Measurements from ENCODE around the gene NCDN.

- TF ChIP-seq POLR2AphosphoS5 (IDR thresholded peaks at IDR 0.05) (peak in 1 of 4 donors; percentile 47), CTCF (IDR thresholded peaks at IDR 0.05) (no peak), POLR2A (IDR thresholded peaks at IDR 0.05) (no peak), EP300 (IDR thresholded peaks at IDR 0.05) (no peak)
Observed at GRCh38 chr1:35573198-35574124, 15.9 kb downstream of the NCDN start, which contains the start of gene TFAP2E.

Measured in sigmoid colon (tissue), 4 donors.